ENCODE data around the gene PIH1D1. TPM values are rescaled to one million over a fixed set of nuclear protein-coding genes. Genes with fewer than 3 reads are reported as not detected.
"Not testable (repeated sequence)": the region's sequence is repeated elsewhere in the genome, so short reads cannot be mapped to it uniquely, and the experiment has no call there.

PIH1D1 gene
- total RNA-seq, 1 donor from 2014 or later = 58.0 TPM

- no peak for DNase-seq
These were observed 4.2 kb upstream of the PIH1D1 start for GRCh38 chr19:49455773-49456172.

DNA sequence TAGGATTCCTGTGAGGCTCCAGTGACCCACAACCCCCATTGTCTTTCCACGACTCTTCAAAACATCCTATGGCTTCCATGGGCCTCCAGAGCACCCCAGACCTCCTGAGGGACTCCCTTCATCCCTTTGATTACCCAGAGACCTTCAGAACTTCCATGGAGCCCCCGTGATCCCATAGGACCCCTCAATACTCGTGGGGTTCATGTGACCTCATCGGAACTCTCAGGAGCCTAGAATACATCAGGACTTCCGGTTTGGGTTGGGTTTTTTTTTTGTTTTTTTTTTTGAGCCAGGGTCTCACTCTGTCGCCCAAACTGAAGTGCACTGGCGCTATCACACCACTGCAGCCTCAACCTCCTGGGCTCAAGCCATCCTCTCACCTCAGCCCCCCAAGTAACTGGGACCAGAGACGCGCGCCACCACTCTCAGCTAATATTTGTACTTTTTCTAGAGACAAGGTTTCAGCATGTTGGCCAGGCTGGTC, 2.2 kb upstream of the PIH1D1 start:
- no peak for DNase-seq

DNA sequence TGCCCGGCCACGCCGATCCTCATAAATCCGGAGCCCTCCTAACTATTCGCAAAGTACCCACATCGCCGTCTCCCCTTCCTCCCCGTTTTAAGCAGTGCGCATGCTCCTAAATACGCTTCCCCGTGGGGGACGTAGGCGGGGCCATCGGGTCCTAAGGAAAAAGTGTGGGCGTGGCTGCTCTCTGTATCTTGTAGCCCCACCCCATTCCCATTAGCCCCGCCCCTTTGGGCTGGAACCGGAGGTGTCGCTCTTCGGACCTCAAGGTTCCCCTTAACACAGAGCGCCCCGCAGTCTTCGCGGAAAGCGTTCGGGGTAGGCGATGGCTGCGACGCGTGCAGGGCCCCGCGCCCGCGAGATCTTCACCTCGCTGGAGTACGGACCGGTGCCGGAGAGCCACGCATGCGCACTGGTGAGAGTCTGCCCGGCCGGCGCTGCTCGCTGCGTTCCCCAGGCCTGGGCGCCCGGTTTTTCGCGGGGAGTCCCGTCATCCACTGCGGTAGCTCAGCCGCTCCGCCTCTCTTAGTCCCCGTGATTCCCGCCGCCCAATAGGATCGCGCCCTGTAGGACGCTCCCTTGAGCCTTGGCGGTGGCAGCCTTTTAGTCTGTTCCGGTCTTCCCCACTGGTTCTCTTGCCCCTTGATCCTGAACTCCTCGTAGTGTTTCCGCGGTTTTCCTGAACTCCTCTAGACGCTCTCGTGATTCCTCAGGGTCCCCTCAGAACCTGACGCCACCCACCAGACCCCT, 1.6 kb upstream of the PIH1D1 start, which contains the start of gene ALDH16A1:
ALDH16A1 (plus strand) TSS at position 213 of the 744 bp plus-strand sequence; CDS start at position 320, 107 bp downstream.
- DNase-seq = peak; percentile 95

GRCh38 chr19:49450405-49450804, 1.2 kb downstream of the PIH1D1 start:
- no peak for DNase-seq

- DNase-seq = no peak
These were observed 3.2 kb downstream of the PIH1D1 start for GRCh38 chr19:49448432-49448786.

GRCh38 chr19:49447485-49448431, 3.9 kb downstream of the PIH1D1 start:
- no peak for DNase-seq

DNA sequence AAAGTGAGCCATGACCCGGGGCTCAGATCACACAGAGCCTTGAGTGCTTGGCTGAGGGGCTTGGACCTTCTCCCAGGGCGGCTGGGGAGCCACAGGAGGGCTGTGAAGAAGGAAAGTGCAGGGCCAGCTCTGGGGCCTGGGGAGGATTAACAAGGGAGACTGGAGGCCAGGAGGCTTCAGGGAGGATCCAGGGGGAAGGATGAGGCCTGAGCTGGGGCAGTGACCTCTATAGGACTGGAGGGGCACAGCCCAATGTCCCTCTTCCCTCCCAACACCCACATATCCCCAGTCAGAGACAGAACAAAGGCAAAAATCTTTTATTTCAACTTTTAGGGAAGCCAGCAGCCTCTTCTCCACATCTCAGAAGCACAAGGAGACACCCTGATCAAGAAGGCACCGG, 5.6 kb downstream of the PIH1D1 start:
- no peak for DNase-seq

DNA sequence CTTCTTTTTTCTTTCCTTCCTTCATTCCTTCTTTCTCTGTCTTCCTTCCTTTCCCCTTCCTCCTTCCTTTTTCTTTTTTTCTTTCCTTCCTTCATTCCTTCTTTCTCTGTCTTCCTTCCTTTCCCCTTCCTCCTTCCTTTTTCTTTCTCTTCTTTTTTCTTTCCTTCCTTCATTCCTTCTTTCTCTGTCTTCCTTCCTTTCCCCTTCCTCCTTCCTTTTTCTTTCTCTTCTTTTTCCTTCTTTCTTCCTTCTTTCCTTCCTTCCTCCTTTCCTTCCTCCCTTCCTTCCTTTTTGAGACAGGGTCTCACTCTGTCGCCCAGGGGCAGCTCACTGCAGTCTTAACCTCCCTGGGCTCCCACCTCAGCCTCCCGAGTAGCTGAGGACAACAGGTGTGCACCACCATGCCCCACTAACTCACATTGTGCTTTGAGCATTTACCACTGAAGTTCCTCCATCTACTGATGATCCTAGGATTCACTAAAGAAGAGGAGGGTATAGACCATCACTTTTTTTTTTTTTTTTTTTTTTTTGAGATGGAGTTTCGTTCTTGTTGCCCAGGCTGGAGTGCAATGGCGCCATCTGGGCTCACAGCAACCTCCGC, 7.4 kb downstream of the PIH1D1 start:
- not testable (repeated sequence) for DNase-seq

DNA sequence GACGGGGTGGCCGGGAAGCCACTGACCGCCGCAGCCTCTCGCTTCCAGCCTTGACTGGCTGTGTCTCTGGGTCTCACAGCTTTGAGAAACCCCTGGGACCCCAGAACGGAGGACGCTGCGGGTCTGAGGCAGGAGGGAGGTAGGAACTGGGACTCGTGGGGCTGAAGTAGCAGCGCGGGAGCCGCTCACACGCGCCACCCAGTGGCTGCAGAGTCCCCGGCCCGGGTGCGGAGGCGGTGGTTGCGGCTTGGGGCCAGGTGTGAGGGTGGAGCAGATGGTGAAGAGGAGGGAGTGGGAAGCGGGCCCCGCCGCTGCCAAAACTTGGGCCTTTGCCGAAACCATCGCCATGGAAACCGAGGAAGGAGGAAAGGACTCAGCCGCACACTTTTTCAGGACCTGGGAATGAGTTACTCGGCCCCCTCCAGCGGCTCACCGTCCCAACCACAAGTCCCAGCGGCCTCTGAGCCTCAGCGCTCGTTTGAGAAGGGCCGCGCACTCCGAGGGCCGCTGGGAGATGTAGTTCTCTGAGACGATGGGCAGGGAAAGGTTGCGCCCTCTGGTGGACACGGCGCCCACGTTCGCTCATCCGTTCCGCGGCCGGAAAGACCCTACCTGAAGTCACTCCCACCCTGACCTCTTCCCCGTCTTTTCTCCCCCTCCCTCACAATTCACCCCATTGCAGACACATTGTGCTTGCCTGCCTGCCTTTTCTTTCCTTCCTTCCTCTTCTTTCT, 8.1 kb downstream of the PIH1D1 start:
- DNase-seq = peak; percentile 94

DNA sequence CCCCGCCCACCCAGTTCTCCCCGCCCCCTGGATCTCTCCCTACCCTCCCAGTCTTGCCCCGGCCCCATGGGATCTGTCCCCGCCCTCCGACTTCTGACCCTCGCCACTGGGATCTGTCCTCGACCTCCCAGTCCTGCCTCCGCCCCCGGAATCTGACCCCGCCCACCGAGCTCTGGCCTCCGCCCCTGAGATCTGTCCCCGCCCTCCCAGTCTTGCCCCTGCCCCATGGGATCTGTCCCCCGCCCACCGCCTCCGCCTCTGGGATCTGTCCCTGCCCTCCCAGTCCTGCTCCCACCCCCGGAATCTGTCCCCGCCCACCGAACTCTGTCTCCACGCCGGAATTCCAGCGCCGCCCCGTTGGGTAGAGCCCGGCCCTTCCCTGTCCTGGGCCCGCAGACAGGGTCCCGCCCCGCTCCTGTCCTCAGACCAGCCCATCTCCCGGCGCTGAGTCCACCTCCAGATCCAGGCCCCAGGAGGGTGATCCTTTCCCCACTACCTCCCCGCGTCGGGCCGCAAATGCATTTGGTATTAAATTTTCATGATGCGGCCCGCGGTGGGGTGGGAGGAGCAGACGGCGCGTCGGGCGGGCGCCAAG, 8.7 kb downstream of the PIH1D1 start:
- DNase-seq = peak; percentile 69

- DNase-seq = no peak
These were observed 9.3 kb downstream of the PIH1D1 start for GRCh38 chr19:49442354-49442753.

GRCh38 chr19:49441960-49442350, 9.7 kb downstream of the PIH1D1 start:
- no peak for DNase-seq

DNA sequence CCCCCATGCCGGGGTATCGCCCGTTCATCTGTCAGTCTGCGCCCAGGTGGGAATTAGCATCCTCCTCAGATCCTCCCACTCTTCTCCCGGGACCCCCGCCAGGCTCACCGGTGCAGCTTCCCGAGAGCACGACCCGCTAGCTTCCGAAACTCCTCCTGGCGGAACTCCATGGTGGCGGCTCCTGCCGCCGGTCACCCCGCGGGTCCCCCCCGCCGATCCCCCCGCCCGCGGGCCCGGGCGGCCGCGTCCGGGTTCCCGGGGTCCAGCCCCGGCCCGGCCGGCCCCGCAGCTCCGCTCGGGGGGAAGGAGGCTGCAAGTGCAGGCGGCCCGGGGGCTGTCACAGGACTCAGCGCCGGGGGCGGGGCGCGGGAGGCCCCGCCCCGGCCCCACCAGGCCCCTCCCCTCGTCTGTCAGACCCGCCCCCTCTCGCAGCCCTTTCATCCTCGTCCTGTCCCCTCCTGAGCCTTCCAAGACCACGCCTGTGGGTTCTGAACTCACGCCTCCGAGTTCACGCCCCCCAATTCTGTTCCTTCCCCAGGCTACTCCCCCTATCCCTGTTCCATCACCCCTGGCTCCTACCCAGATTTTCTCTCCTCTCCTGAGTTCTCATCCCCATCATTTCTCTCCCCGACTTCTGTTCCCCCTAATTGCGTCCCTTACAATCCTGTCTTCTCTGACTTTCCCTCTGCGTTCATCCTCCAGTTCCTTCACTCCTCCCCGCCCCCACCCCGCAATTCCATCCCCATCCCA, 10.2 kb downstream of the PIH1D1 start, which contains the start of gene SLC17A7:
SLC17A7 (minus strand) TSS at position 318 of the 750 bp plus-strand sequence; CDS start at position 170, 148 bp downstream.
- peak; percentile 33 for DNase-seq

DNA sequence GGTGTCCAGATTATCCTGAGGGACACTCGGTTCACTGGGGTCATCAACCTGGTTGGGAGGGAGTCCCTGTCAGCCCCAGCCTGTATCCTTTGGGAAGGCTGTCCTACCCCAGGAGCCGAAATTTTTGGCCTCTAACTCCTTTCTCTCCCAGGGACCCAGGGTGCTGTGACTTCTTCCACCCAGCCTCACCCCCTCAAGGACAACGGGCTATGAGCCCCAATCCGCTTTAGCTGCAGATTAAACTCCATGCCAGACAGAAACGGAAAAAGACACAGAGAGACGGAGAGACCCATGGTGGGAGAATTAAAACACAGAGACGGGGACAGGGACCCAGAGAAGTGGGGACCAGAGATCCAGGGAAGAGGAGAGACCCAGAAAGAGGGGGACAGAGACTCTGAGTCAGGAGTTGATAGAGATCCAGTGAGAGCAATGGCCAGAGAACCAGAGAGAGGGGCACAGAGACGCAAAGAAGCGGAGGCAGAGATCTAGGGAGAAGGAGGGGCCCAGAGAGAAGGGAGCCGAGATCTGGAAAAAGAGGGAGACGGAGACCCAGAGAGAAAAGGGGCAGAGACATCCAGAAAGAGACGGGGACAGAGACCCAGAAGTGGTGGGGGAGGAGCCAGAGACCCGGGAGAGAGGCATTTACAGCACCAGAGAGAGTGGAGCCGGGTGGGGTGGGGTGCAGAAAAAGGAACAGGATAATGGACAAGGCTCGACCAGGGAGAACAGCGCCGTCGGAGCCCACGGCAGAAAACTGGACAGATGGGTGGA, 11.0 kb downstream of the PIH1D1 start:
- no peak for DNase-seq

DNA sequence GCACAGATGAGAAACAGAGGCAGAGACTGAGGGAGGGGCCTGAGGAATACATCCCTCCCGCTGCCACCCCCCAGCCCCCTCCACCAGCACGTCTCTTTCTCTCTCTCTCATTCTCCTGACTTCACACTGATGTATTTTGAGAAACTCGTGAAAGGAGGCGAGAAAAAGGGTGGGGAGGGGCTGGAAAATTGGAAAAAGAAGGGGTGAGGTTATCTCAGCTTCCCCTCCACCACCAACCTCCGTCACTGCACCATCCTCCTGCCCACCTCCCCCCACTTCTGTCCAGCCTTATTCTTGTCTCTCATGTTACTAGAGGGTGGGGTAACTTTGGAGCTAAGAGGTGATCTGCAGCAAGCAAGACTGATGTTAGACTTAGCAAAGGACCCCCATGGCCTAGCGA, 11.8 kb downstream of the PIH1D1 start:
- DNase-seq = no peak

- DNase-seq = peak; percentile 42
These were observed 13.4 kb downstream of the PIH1D1 start for GRCh38 chr19:49438261-49438660.

- peak; percentile 76 for DNase-seq
These were observed 14.4 kb downstream of the PIH1D1 start for GRCh38 chr19:49437231-49437630.

GRCh38 chr19:49436381-49437017, 15.1 kb downstream of the PIH1D1 start:
- DNase-seq = peak; percentile 14

GRCh38 chr19:49435670-49436069, 15.9 kb downstream of the PIH1D1 start:
- no peak for DNase-seq
